Lung (tissue), 12 donors: ENCODE measurements around the gene CLK3. TPM values are rescaled to one million over a fixed set of nuclear protein-coding genes. Genes with fewer than 3 reads are reported as not detected.

Experiments used
- ATAC-seq: fragments of 200-7000 bp; cut with Tn5 transposase; one replicate; pipeline ENCODE4 v1.9.1; 2020; ENCODE audit warnings: moderate number of reproducible peaks; ENCODE audit not compliant: insufficient read depth, low FRiP score
- DNase-seq, 3 donors: peaks; one replicate each; pipeline ENCODE4 v3.0.0-alpha.2; 2013 to 2017
- H3K27ac ChIP-seq, 2 donors: one replicate each; pipeline ENCODE4 v1.5.1; 2013; ENCODE audit warnings: mild to moderate bottlenecking in 2 of 2, moderate library complexity in 2 of 2, control low read depth in 1 of 2, inconsistent platforms in 1 of 2, low read depth in 1 of 2, low read length in 1 of 2
- H3K27me3 ChIP-seq, 3 donors: one replicate each; pipeline ENCODE4 v1.5.1; 2013; ENCODE audit warnings: low read length in 2 of 3; ENCODE audit not compliant: control insufficient read depth in 3 of 3, insufficient read depth in 3 of 3
- H3K36me3 ChIP-seq, 4 donors: one replicate each; pipeline ENCODE4 v1.5.1; 2013; ENCODE audit warnings: low read length in 4 of 4, mild to moderate bottlenecking in 1 of 4, moderate library complexity in 1 of 4; ENCODE audit not compliant: control insufficient read depth in 4 of 4, insufficient read depth in 4 of 4
- H3K4me1 ChIP-seq, 5 donors: one replicate each; pipeline ENCODE4 v1.5.1; 2013; ENCODE audit warnings: low read length in 5 of 5, mild to moderate bottlenecking in 2 of 5, moderate library complexity in 1 of 5; ENCODE audit not compliant: control insufficient read depth in 5 of 5, insufficient read depth in 5 of 5
- H3K4me3 ChIP-seq: one replicate; pipeline ENCODE4 v1.5.1; 2013; ENCODE audit warnings: mild to moderate bottlenecking, control low read depth, moderate library complexity
- H3K9ac ChIP-seq, 2 donors: one replicate each; pipeline ENCODE4 v1.5.1; 2013; ENCODE audit warnings: low read length in 2 of 2, control low read depth in 1 of 2; ENCODE audit not compliant: insufficient read depth in 1 of 2
- H3K9me3 ChIP-seq, 4 donors: one replicate each; pipeline ENCODE4 v1.5.1; 2013; ENCODE audit warnings: low read length in 3 of 4, mild to moderate bottlenecking in 1 of 4, moderate library complexity in 1 of 4; ENCODE audit not compliant: control insufficient read depth in 4 of 4, insufficient read depth in 3 of 4
- CTCF ChIP-seq: IDR thresholded peaks from 2 replicates; pipeline ENCODE4 v1.5.1; 2012; ENCODE audit warnings: mild to moderate bottlenecking; ENCODE audit errors: control extremely low read depth, extremely low read depth
- WGBS, 2 donors: extraction: QIAGEN DNeasy Blood & Tissue Kit; methylation state at CpG; one replicate each; pipeline ENCODE4 v1.1.7; 2013; 5-methylcytosine and 5-hydroxymethylcytosine counted together
- polyA plus RNA-seq, 2 donors: library from polyadenylated mRNA; stranded (reverse); fragments of 200-250 nt; gene quantifications; one replicate each; pipeline ENCODE4 v1.2.1, GENCODE V29; 2013
- total RNA-seq, 2 donors: library from RNA; depleted of rRNA in 1 of 2; stranded (reverse); fragments of >200 nt in 1 of 2; gene quantifications; one replicate each; pipeline ENCODE4 v1.2.1, GENCODE V29; 2014 to 2021
- donor health status: control.
- donor health status: control.
- donor health status: Bipolar disorder and iron deficiency.
- donor health status: healthy.
- donor health status: DM: yes; HTN: yes; CAD: no.

Gene CLK3
- total and polyA plus RNA-seq, 4 donors: 56.1 to 70.4 (median 64.6) TPM

- no peak overlapping the region for H3K9ac ChIP-seq
- WGBS, 2 donors: 79 to 81% methylated on average over 3 of the region's 3 CpGs
- peaks cover 0 to 8% (median 2%) of the 10 kb centered on the region in 4 donors for H3K36me3 ChIP-seq
- H3K9me3 ChIP-seq: no peaks in the 10 kb centered on the region
- H3K27ac ChIP-seq: no peak overlapping the region
- H3K4me3 ChIP-seq: no peak overlapping the region
- no peak for TF ChIP-seq CTCF
- no peaks in the 10 kb centered on the region for H3K27me3 ChIP-seq
- DNase-seq: no peak
- no peak for ATAC-seq
- H3K4me1 ChIP-seq: peaks cover 0 to 13% (median 12%) of the 10 kb centered on the region in 5 donors
Observed at GRCh38 chr15:74651242-74651741, 35.7 kb downstream of the CLK3 start.

GRCh38 chr15:74653426-74654102 lies 37.9 kb downstream of the CLK3 start:
- TF ChIP-seq CTCF: no peak
- H3K9ac ChIP-seq: no peak overlapping the region
- no peak overlapping the region for H3K27ac ChIP-seq
- ATAC-seq (no peak), DNase-seq (peak; percentile 18 to 58 (median 32))
- H3K27me3 ChIP-seq: no peaks in the 10 kb centered on the region
- H3K4me1 ChIP-seq: peaks cover 0 to 16% (median 12%) of the 10 kb centered on the region in 5 donors
- H3K9me3 ChIP-seq: peaks cover 0 to 2% (median 0%) of the 10 kb centered on the region in 4 donors
- peaks cover 0 to 8% (median 3%) of the 10 kb centered on the region in 4 donors for H3K36me3 ChIP-seq
- H3K4me3 ChIP-seq: no peak overlapping the region
- 72 to 79% methylated on average over 7 of the region's 7 CpGs for WGBS, 2 donors

- WGBS, 2 donors: 80 to 86% methylated on average over 7 of the region's 7 CpGs
- ATAC-seq (no peak), DNase-seq (no peak)
- no peak for TF ChIP-seq CTCF
- Histone ChIP-seq H3K4me3 (no peak overlapping the region), H3K4me1 (peaks cover 0 to 12% (median 12%) of the 10 kb centered on the region in 5 donors), H3K9ac (no peak overlapping the region), H3K27me3 (no peaks in the 10 kb centered on the region), H3K9me3 (peaks cover 0 to 2% (median 0%) of the 10 kb centered on the region in 4 donors), H3K27ac (no peak overlapping the region), H3K36me3 (peaks cover 0 to 6% (median 2%) of the 10 kb centered on the region in 4 donors)
Observed at GRCh38 chr15:74655424-74655823, 39.8 kb downstream of the CLK3 start.
